Peyer's patch (tissue), 4 donors: ENCODE measurements around the gene CADM1. TPM values are rescaled to one million over a fixed set of nuclear protein-coding genes. Genes with fewer than 3 reads are reported as not detected.

Experiments used
- DNase-seq, 3 donors: peaks; one replicate each; pipeline ENCODE4 v3.0.0-alpha.2; 2017 to 2019
- H3K27ac ChIP-seq, 4 donors: fragments of 200-600 bp; sonication (generic); one replicate each; pipeline ENCODE4 v1.5.1; 2016 to 2019
- H3K27me3 ChIP-seq, 2 donors: fragments of 200-600 bp; sonication (generic); one replicate each; pipeline ENCODE4 v1.5.1; 2019
- H3K36me3 ChIP-seq, 3 donors: fragments of 200-600 bp; sonication (generic); one replicate each; pipeline ENCODE4 v1.5.1; 2016 to 2019
- H3K4me1 ChIP-seq, 4 donors: fragments of 200-600 bp; sonication (generic); one replicate each; pipeline ENCODE4 v1.5.1; 2016 to 2019
- H3K4me3 ChIP-seq, 4 donors: fragments of 200-600 bp; sonication (generic); 1 replicate in 3 of 4; 2 replicates in 1 of 4; pipeline ENCODE4 v1.5.1; 2016 to 2019; ENCODE audit warnings: mild to moderate bottlenecking in 1 of 4
- H3K9me3 ChIP-seq, 4 donors: fragments of 200-600 bp; sonication (generic); one replicate each; pipeline ENCODE4 v1.5.1; 2016 to 2019; ENCODE audit warnings: mild to moderate bottlenecking in 1 of 4
- CTCF ChIP-seq, 6 experiments: fragments of 450-650 bp in 4 of 6; fragments of 200-600 bp in 2 of 6; sonication (generic) in 1 of 6; IDR thresholded peaks; one replicate each; pipeline ENCODE4 v1.5.1; 2017 to 2019; ENCODE audit warnings: antibody characterized with exemption in 6 of 6, mild to moderate bottlenecking in 3 of 6, moderate library complexity in 1 of 6
- POLR2A ChIP-seq, 2 donors: fragments of 450-650 bp; IDR thresholded peaks; one replicate each; pipeline ENCODE4 v1.5.1; 2017; ENCODE audit warnings: antibody characterized with exemption in 2 of 2, mild to moderate bottlenecking in 2 of 2, moderate library complexity in 2 of 2
- total RNA-seq, 4 donors: library from RNA; depleted of rRNA; stranded (reverse); fragments of >200 nt; gene quantifications; one replicate each; pipeline ENCODE4 v1.1.0, GENCODE V29; 2016

Gene CADM1
- total RNA-seq, 4 donors from 2014 or later, result 0.38 to 8.3 (median 2.5) TPM

- peak overlapping the region in 3 of 4 donors; percentile 35 to 66 (median 60) for H3K27ac ChIP-seq
- H3K36me3 ChIP-seq, result no peaks in the 10 kb centered on the region
- no peak for DNase-seq
- no peaks in the 10 kb centered on the region for H3K9me3 ChIP-seq
- TF ChIP-seq POLR2A (IDR thresholded peaks at IDR 0.05) (no peak), CTCF (IDR thresholded peaks at IDR 0.05) (no peak)
- H3K27me3 ChIP-seq, result no peaks in the 10 kb centered on the region
- peaks cover 0 to 25% (median 9%) of the 10 kb centered on the region in 4 donors for H3K4me1 ChIP-seq
- H3K4me3 ChIP-seq, result peak overlapping the region; percentile 42 to 72 (median 51)
Observed at GRCh38 chr11:115502636-115503082, 1.6 kb downstream of the CADM1 start.

GRCh38 chr11:115501893-115502589 lies 2.2 kb downstream of the CADM1 start:
- Histone ChIP-seq H3K4me3 (peak overlapping the region; percentile 42 to 72 (median 51)), H3K27ac (no peak overlapping the region), H3K9me3 (no peaks in the 10 kb centered on the region), H3K4me1 (peaks cover 0 to 25% (median 9%) of the 10 kb centered on the region in 4 donors), H3K36me3 (no peaks in the 10 kb centered on the region), H3K27me3 (no peaks in the 10 kb centered on the region)
- DNase-seq, result no peak
- TF ChIP-seq CTCF (IDR thresholded peaks at IDR 0.05), result no peak
- TF ChIP-seq POLR2A (IDR thresholded peaks at IDR 0.05), result no peak

DNA sequence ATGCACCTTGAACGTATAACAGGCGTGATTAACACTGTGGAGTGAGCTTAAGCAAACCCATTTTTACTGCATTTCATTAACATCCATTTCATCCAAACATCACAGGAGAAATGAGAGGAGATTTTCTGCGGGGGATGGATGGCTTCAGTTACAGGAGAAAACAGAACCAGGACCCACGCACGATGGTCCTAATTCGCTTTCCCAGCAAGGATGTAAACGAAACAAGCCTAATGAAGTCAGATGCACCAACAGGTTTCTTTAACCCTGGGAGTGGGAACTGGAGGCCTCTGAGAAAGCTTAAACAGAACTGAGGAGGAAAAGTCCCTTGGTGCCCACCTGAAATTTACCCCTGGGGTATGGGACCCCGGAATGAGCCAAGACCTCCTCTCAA lies 2.7 kb downstream of the CADM1 start:
- Histone ChIP-seq H3K9me3 (no peaks in the 10 kb centered on the region), H3K27ac (no peak overlapping the region), H3K4me3 (no peak overlapping the region), H3K36me3 (no peaks in the 10 kb centered on the region), H3K27me3 (no peaks in the 10 kb centered on the region), H3K4me1 (peaks cover 0 to 25% (median 9%) of the 10 kb centered on the region in 4 donors)
- no peak for TF ChIP-seq CTCF (IDR thresholded peaks at IDR 0.05)
- TF ChIP-seq POLR2A (IDR thresholded peaks at IDR 0.05), result no peak
- no peak for DNase-seq

- H3K9me3 ChIP-seq, result no peaks in the 10 kb centered on the region
- peaks cover 0 to 25% (median 9%) of the 10 kb centered on the region in 4 donors for H3K4me1 ChIP-seq
- H3K27ac ChIP-seq, result no peak overlapping the region
- H3K36me3 ChIP-seq, result no peaks in the 10 kb centered on the region
- H3K4me3 ChIP-seq, result no peak overlapping the region
- TF ChIP-seq CTCF (IDR thresholded peaks at IDR 0.05) (no peak), POLR2A (IDR thresholded peaks at IDR 0.05) (no peak)
- DNase-seq, result no peak
- no peaks in the 10 kb centered on the region for H3K27me3 ChIP-seq
Observed at GRCh38 chr11:115500547-115501501, 3.4 kb downstream of the CADM1 start.

DNA sequence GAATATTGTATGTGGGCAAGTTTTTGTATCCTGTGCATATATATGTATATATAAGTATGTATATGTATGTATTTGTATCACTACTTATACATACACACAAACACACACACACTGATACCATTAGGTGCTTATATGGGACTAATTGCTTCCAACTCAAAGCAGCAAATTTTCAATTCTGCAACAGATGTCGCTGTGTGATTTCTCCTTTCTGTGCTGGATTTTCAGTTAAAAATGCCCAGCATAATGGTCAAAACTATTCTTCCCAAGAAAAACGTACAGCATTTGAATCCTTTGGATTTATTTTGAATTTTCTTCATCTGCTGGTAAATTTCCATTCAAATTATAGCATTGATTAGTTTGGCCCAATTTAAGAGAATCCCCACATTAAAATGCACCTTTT lies 4.3 kb downstream of the CADM1 start:
- Histone ChIP-seq H3K4me1 (peaks cover 0 to 25% (median 9%) of the 10 kb centered on the region in 4 donors), H3K27me3 (no peaks in the 10 kb centered on the region), H3K27ac (no peak overlapping the region), H3K36me3 (no peaks in the 10 kb centered on the region), H3K4me3 (no peak overlapping the region), H3K9me3 (no peaks in the 10 kb centered on the region)
- DNase-seq, result no peak
- TF ChIP-seq POLR2A (IDR thresholded peaks at IDR 0.05) (no peak), CTCF (IDR thresholded peaks at IDR 0.05) (no peak)
